ENCODE data around the gene WDFY2. TPM values are rescaled to one million over a fixed set of nuclear protein-coding genes. Genes with fewer than 3 reads are reported as not detected.

Gene WDFY2
- total RNA-seq, 1 donor from 2014 or later: 6.8 TPM

GRCh38 chr13:51781246-51782022, 197.2 kb downstream of the WDFY2 start:
- Histone ChIP-seq H3K27ac (ENCODE audit: low read depth, low read length) (no peak overlapping the region), H3K9ac (ENCODE audit: low read depth in 1 of 3, low read length in 3 of 3) (no peak overlapping the region), H3K4me1 (ENCODE audit: control insufficient read depth in 3 of 3, insufficient read depth in 3 of 3, low read length in 3 of 3) (peaks cover 6 to 12% (median 10%) of the 10 kb centered on the region in 3 donors), H3K36me3 (ENCODE audit: control insufficient read depth in 3 of 3, insufficient read depth in 3 of 3, low read length in 3 of 3) (no peaks in the 10 kb centered on the region), H3K27me3 (ENCODE audit: control insufficient read depth in 3 of 3, insufficient read depth in 3 of 3, low read length in 3 of 3) (no peaks in the 10 kb centered on the region), H3K4me3 (ENCODE audit: low read length in 3 of 3) (no peak overlapping the region), H3K9me3 (ENCODE audit: control insufficient read depth in 3 of 3, low read length in 3 of 3) (no peaks in the 10 kb centered on the region)

GRCh38 chr13:51782026-51782710, 197.9 kb downstream of the WDFY2 start:
- Histone ChIP-seq H3K4me1 (ENCODE audit: control insufficient read depth in 3 of 3, insufficient read depth in 3 of 3, low read length in 3 of 3) (peaks cover 12 to 16% (median 14%) of the 10 kb centered on the region in 3 donors), H3K9ac (ENCODE audit: low read depth in 1 of 3, low read length in 3 of 3) (no peak overlapping the region), H3K4me3 (ENCODE audit: low read length in 3 of 3) (no peak overlapping the region), H3K36me3 (ENCODE audit: control insufficient read depth in 3 of 3, insufficient read depth in 3 of 3, low read length in 3 of 3) (no peaks in the 10 kb centered on the region), H3K9me3 (ENCODE audit: control insufficient read depth in 3 of 3, low read length in 3 of 3) (no peaks in the 10 kb centered on the region), H3K27me3 (ENCODE audit: control insufficient read depth in 3 of 3, insufficient read depth in 3 of 3, low read length in 3 of 3) (no peaks in the 10 kb centered on the region), H3K27ac (ENCODE audit: low read depth, low read length) (no peak overlapping the region)

GRCh38 chr13:51783428-51784094, 199.3 kb downstream of the WDFY2 start:
- no peak overlapping the region for H3K27ac ChIP-seq (ENCODE audit: low read depth, low read length)
- no peaks in the 10 kb centered on the region for H3K9me3 ChIP-seq (ENCODE audit: control insufficient read depth in 3 of 3, low read length in 3 of 3)
- no peak overlapping the region for H3K4me3 ChIP-seq (ENCODE audit: low read length in 3 of 3)
- no peaks in the 10 kb centered on the region for H3K27me3 ChIP-seq (ENCODE audit: control insufficient read depth in 3 of 3, insufficient read depth in 3 of 3, low read length in 3 of 3)
- H3K36me3 ChIP-seq (ENCODE audit: control insufficient read depth in 3 of 3, insufficient read depth in 3 of 3, low read length in 3 of 3): no peaks in the 10 kb centered on the region
- no peak overlapping the region for H3K9ac ChIP-seq (ENCODE audit: low read depth in 1 of 3, low read length in 3 of 3)
- H3K4me1 ChIP-seq (ENCODE audit: control insufficient read depth in 3 of 3, insufficient read depth in 3 of 3, low read length in 3 of 3): peaks cover 11 to 16% (median 16%) of the 10 kb centered on the region in 3 donors

GRCh38 chr13:51784097-51784496, 199.8 kb downstream of the WDFY2 start:
- Histone ChIP-seq H3K9ac (ENCODE audit: low read depth in 1 of 3, low read length in 3 of 3) (no peak overlapping the region), H3K27me3 (ENCODE audit: control insufficient read depth in 3 of 3, insufficient read depth in 3 of 3, low read length in 3 of 3) (no peaks in the 10 kb centered on the region), H3K4me3 (ENCODE audit: low read length in 3 of 3) (no peak overlapping the region)

GRCh38 chr13:51785712-51786424, 201.6 kb downstream of the WDFY2 start:
- Histone ChIP-seq H3K9ac (ENCODE audit: low read depth in 1 of 3, low read length in 3 of 3) (peak overlapping the region in 1 of 3 donors; percentile 35), H3K27me3 (ENCODE audit: control insufficient read depth in 3 of 3, insufficient read depth in 3 of 3, low read length in 3 of 3) (no peaks in the 10 kb centered on the region), H3K27ac (ENCODE audit: low read depth, low read length) (peak overlapping the region; percentile 42), H3K4me1 (ENCODE audit: control insufficient read depth in 3 of 3, insufficient read depth in 3 of 3, low read length in 3 of 3) (peaks cover 11 to 16% (median 16%) of the 10 kb centered on the region in 3 donors), H3K36me3 (ENCODE audit: control insufficient read depth in 3 of 3, insufficient read depth in 3 of 3, low read length in 3 of 3) (no peaks in the 10 kb centered on the region), H3K4me3 (ENCODE audit: low read length in 3 of 3) (peak overlapping the region in 1 of 3 donors; percentile 7), H3K9me3 (ENCODE audit: control insufficient read depth in 3 of 3, low read length in 3 of 3) (no peaks in the 10 kb centered on the region)

More at GRCh38 chr13:51784097-51784496, 199.8 kb downstream of the WDFY2 start:
- no peaks in the 10 kb centered on the region for H3K9me3 ChIP-seq (ENCODE audit: control insufficient read depth in 3 of 3, low read length in 3 of 3)
- H3K36me3 ChIP-seq (ENCODE audit: control insufficient read depth in 3 of 3, insufficient read depth in 3 of 3, low read length in 3 of 3): no peaks in the 10 kb centered on the region
- no peak overlapping the region for H3K27ac ChIP-seq (ENCODE audit: low read depth, low read length)
- H3K4me1 ChIP-seq (ENCODE audit: control insufficient read depth in 3 of 3, insufficient read depth in 3 of 3, low read length in 3 of 3): peaks cover 11 to 16% (median 16%) of the 10 kb centered on the region in 3 donors

GRCh38 chr13:51786425-51787265, 202.4 kb downstream of the WDFY2 start:
- peaks cover 11 to 16% (median 16%) of the 10 kb centered on the region in 3 donors for H3K4me1 ChIP-seq (ENCODE audit: control insufficient read depth in 3 of 3, insufficient read depth in 3 of 3, low read length in 3 of 3)
- no peaks in the 10 kb centered on the region for H3K36me3 ChIP-seq (ENCODE audit: control insufficient read depth in 3 of 3, insufficient read depth in 3 of 3, low read length in 3 of 3)
- no peaks in the 10 kb centered on the region for H3K27me3 ChIP-seq (ENCODE audit: control insufficient read depth in 3 of 3, insufficient read depth in 3 of 3, low read length in 3 of 3)
- H3K9me3 ChIP-seq (ENCODE audit: control insufficient read depth in 3 of 3, low read length in 3 of 3): no peaks in the 10 kb centered on the region
- H3K4me3 ChIP-seq (ENCODE audit: low read length in 3 of 3): peak overlapping the region in 1 of 3 donors; percentile 7
- peak overlapping the region in 1 of 3 donors; percentile 35 for H3K9ac ChIP-seq (ENCODE audit: low read depth in 1 of 3, low read length in 3 of 3)
- peak overlapping the region; percentile 42 for H3K27ac ChIP-seq (ENCODE audit: low read depth, low read length)

- H3K27me3 ChIP-seq (ENCODE audit: control insufficient read depth in 3 of 3, insufficient read depth in 3 of 3, low read length in 3 of 3): no peaks in the 10 kb centered on the region
- no peak overlapping the region for H3K4me3 ChIP-seq (ENCODE audit: low read length in 3 of 3)
- H3K27ac ChIP-seq (ENCODE audit: low read depth, low read length): peak overlapping the region; percentile 22
- peaks cover 18 to 34% (median 22%) of the 10 kb centered on the region in 3 donors for H3K36me3 ChIP-seq (ENCODE audit: control insufficient read depth in 3 of 3, insufficient read depth in 3 of 3, low read length in 3 of 3)
- no peaks in the 10 kb centered on the region for H3K9me3 ChIP-seq (ENCODE audit: control insufficient read depth in 3 of 3, low read length in 3 of 3)
- H3K4me1 ChIP-seq (ENCODE audit: control insufficient read depth in 3 of 3, insufficient read depth in 3 of 3, low read length in 3 of 3): no peaks in the 10 kb centered on the region
- no peak overlapping the region for H3K9ac ChIP-seq (ENCODE audit: low read depth in 1 of 3, low read length in 3 of 3)
Measured at GRCh38 chr13:51793570-51794271, 209.5 kb downstream of the WDFY2 start.

- H3K36me3 ChIP-seq (ENCODE audit: control insufficient read depth in 3 of 3, insufficient read depth in 3 of 3, low read length in 3 of 3): peaks cover 18 to 34% (median 24%) of the 10 kb centered on the region in 3 donors
- H3K27me3 ChIP-seq (ENCODE audit: control insufficient read depth in 3 of 3, insufficient read depth in 3 of 3, low read length in 3 of 3): no peaks in the 10 kb centered on the region
- no peak overlapping the region for H3K27ac ChIP-seq (ENCODE audit: low read depth, low read length)
- no peak overlapping the region for H3K4me3 ChIP-seq (ENCODE audit: low read length in 3 of 3)
- no peak overlapping the region for H3K9ac ChIP-seq (ENCODE audit: low read depth in 1 of 3, low read length in 3 of 3)
- H3K9me3 ChIP-seq (ENCODE audit: control insufficient read depth in 3 of 3, low read length in 3 of 3): no peaks in the 10 kb centered on the region
- H3K4me1 ChIP-seq (ENCODE audit: control insufficient read depth in 3 of 3, insufficient read depth in 3 of 3, low read length in 3 of 3): peaks cover 0 to 1% (median 0%) of the 10 kb centered on the region in 3 donors
Measured at GRCh38 chr13:51794964-51795363, 210.7 kb downstream of the WDFY2 start.

Data from skeletal muscle tissue (tissue), 4 donors.